HepG2 (cell line): Measurements from ENCODE around the gene FAM193A. TPM values are rescaled to one million over a fixed set of nuclear protein-coding genes. Genes with fewer than 3 reads are reported as not detected.

Experiments
- ATAC-seq: fragments of 200-7000 bp; cut with Tn5 transposase; 3 replicates; pipeline ENCODE4 v1.9.1; 2020; ENCODE audit warnings: mild to moderate bottlenecking, moderate library complexity
- BruUV-seq: library from RNA; stranded (reverse); fragments of 400-500 nt; replicated peaks from 2 replicates; lab custom pipeline; 2021; lab: Mats Ljungman, UMichigan
- CTCF ChIA-PET: fragments of 300-600 bp; formaldehyde crosslinking; extraction: SDS; loops from one replicate; lab custom pipeline; 2021; ENCODE audit warnings: low total read pairs, inconsistent platforms, low intra/inter-chr PET ratio; lab: Yijun Ruan, JAX
- POLR2A ChIA-PET: fragments of 350-600 bp; sonication (Branson Sonifier 250); formaldehyde crosslinking; loops from one replicate; lab custom pipeline; 2020; ENCODE audit warnings: antibody characterized with exemption, inconsistent platforms; lab: Yijun Ruan, JAX
- DNase-seq: peaks from one replicate; pipeline ENCODE4 v3.0.0-alpha.2; 2015; ENCODE audit warnings: low spot score
- FAIRE-seq: peaks from 3 replicates; lab custom pipeline; 2011; peaks lifted over from hg19 to GRCh38; lab: Jason Lieb, UNC
- H2AFZ ChIP-seq: one replicate; pipeline ENCODE4 v1.6.1; 2011; ENCODE audit warnings: low read length, inconsistent platforms
- H3K27ac ChIP-seq: fragments of 300-600 bp; 3 replicates; pipeline ENCODE4 v1.8.0; 2011; ENCODE audit warnings: mixed run types, mild to moderate bottlenecking, mixed read lengths, low read length, inconsistent platforms; ENCODE audit not compliant: insufficient read depth; ENCODE audit errors: extremely low read length
- H3K27me3 ChIP-seq, 2 experiments: fragments of 200-600 bp in 1 of 2; 2 replicates in 1 of 2; 3 replicates in 1 of 2; pipeline versions ENCODE4 v1.6.0 to v1.8.0; 2011; ENCODE audit warnings: low read length in 2 of 2, mild to moderate bottlenecking in 2 of 2, moderate library complexity in 2 of 2, inconsistent platforms in 1 of 2; ENCODE audit not compliant: insufficient read depth in 2 of 2, control insufficient read depth in 1 of 2
- H3K36me3 ChIP-seq, 2 experiments: fragments of 200-600 bp in 1 of 2; replicated peaks in 1 of 2; 2 replicates in 1 of 2; 3 replicates in 1 of 2; pipeline versions ENCODE4 v1.5.1 to v1.8.0; 2011; ENCODE audit warnings: low read length in 2 of 2, inconsistent platforms in 1 of 2; ENCODE audit not compliant: insufficient read depth in 2 of 2, control insufficient read depth in 1 of 2
- H3K4me1 ChIP-seq: 2 replicates; pipeline ENCODE4 v1.5.1; 2012; ENCODE audit warnings: low read length, inconsistent platforms; ENCODE audit not compliant: insufficient read depth
- H3K4me2 ChIP-seq: 2 replicates; pipeline ENCODE4 v1.6.0; 2011; ENCODE audit warnings: low read depth, low read length, inconsistent platforms
- H3K4me3 ChIP-seq, 3 experiments: fragments of 200-600 bp in 1 of 3; sonication (generic), shearing (Covaris generic) in 1 of 3; replicated peaks in 1 of 3; 2 replicates each; pipeline ENCODE4 v1.5.1; 2011 to 2016; ENCODE audit warnings: low read length in 3 of 3, inconsistent platforms in 2 of 3, low read depth in 2 of 3, mild to moderate bottlenecking in 2 of 3, control low read depth in 1 of 3, mixed read lengths in 1 of 3; ENCODE audit not compliant: insufficient read depth in 1 of 3
- H3K79me2 ChIP-seq: one replicate; pipeline ENCODE4 v1.6.1; 2011; ENCODE audit warnings: low read length, inconsistent platforms; ENCODE audit not compliant: insufficient read depth
- H3K9ac ChIP-seq: 2 replicates; pipeline ENCODE4 v1.6.0; 2011; ENCODE audit warnings: mild to moderate bottlenecking, low read depth, low read length, inconsistent platforms; ENCODE audit not compliant: insufficient read depth
- H3K9me3 ChIP-seq: 2 replicates; pipeline ENCODE4 v1.5.1; 2012; ENCODE audit warnings: mild to moderate bottlenecking, low read length
- H4K20me1 ChIP-seq: 2 replicates; pipeline ENCODE4 v1.6.0; 2011; ENCODE audit warnings: inconsistent platforms, mild to moderate bottlenecking, low read length, moderate library complexity; ENCODE audit not compliant: insufficient read depth
- PPARG ChIP-seq: conservative IDR thresholded peaks from 2 replicates; pipeline ENCODE4 v1.6.1; 2016; ENCODE audit warnings: missing biosample characterization, missing genetic modification reagents
- SMARCE1 ChIP-seq: fragments of 450-650 bp; IDR thresholded peaks from 2 replicates; pipeline ENCODE4 v1.6.1; 2017; ENCODE audit warnings: borderline replicate concordance
- TAF1 ChIP-seq: sonication (generic); formaldehyde crosslinking; IDR thresholded peaks from 2 replicates; pipeline ENCODE4 v1.4.0; 2020; ENCODE audit warnings: missing genetic modification reagents
- ZC3H13 ChIP-seq: sonication (generic); formaldehyde crosslinking; IDR thresholded peaks from 2 replicates; pipeline ENCODE4 v1.8.1; 2023; ENCODE audit warnings: mild to moderate bottlenecking, missing genetic modification reagents, moderate library complexity
- ZGPAT ChIP-seq: IDR thresholded peaks from 2 replicates; pipeline ENCODE4 v1.6.1; 2016; ENCODE audit warnings: mild to moderate bottlenecking
- ZNF740 ChIP-seq: sonication (generic); formaldehyde crosslinking; IDR thresholded peaks from 2 replicates; pipeline ENCODE4 v1.4.0; 2020; ENCODE audit warnings: missing genetic modification reagents
- ZSCAN31 ChIP-seq: sonication (generic); formaldehyde crosslinking; IDR thresholded peaks from 2 replicates; pipeline ENCODE4 v1.5.0; 2020; ENCODE audit warnings: low read depth, mild to moderate bottlenecking, missing genetic modification reagents
- WGBS: methylation state at CpG from one replicate; pipeline ENCODE4 v1.1.6; 2017; ENCODE audit warnings: low lambda C conversion rate; 5-methylcytosine and 5-hydroxymethylcytosine counted together
- in situ Hi-C: cut with HindIII; loops from 2 replicates; pipeline ENCODE4 v1.10.0; 2017; ENCODE audit warnings: low pct_unique_long_range_greater_than_20kb; ENCODE audit not compliant: extremely low pct_ligation_motif_present
- intact Hi-C: fragments of 100-400 bp; cut with micrococcal nuclease; formaldehyde crosslinking; loops from one replicate; pipeline ENCODE4 v1.10.0; 2022; ENCODE audit not compliant: unreplicated experiment
- polyA plus RNA-seq, 8 experiments: library from polyadenylated mRNA; depleted of rRNA in 3 of 8; stranded (reverse) in 7 of 8; unstranded in 1 of 8; fragments of >200 nt; fragmentation: Illumina TruSeq in 4 of 8; extraction: Trizol in 4 of 8; gene quantifications; 2 replicates each; pipeline versions ENCODE4 v1.2.1 to v1.2.3, GENCODE V29; 2011 to 2016; ENCODE audit warnings: low read depth in 4 of 8, missing spikeins in 1 of 8, mixed read lengths in 1 of 8; ENCODE audit not compliant: insufficient read depth in 1 of 8
- total RNA-seq, 5 experiments: library from RNA; depleted of rRNA; stranded (reverse); fragments of >200 nt; fragmentation: Illumina TruSeq; extraction: Trizol; gene quantifications; 2 replicates each; pipeline ENCODE4 v1.2.3, GENCODE V29; 2016; ENCODE audit warnings: low read depth in 1 of 5

The FAM193A gene
- total and polyA plus RNA-seq, 2 of the 13 experiments (the other 11 are each of a cell fraction or from before 2014, with no cell fraction given): 5.7 to 8.7 TPM

- in situ Hi-C loops (no loop called here), intact Hi-C loops (no loop called here)
- no peak for ATAC-seq
- 85% methylated on average over 12 of the region's 16 CpGs for WGBS
- POLR2A ChIA-PET: no interaction called here
- DNase-seq: no peak
- peaks cover 1% of the 10 kb centered on the region for H3K79me2 ChIP-seq
- no peaks in the 10 kb centered on the region for H3K9me3 ChIP-seq
- no peak for FAIRE-seq
- no peak overlapping the region for H3K9ac ChIP-seq
- peaks cover 19 to 49% of the 10 kb centered on the region in 2 experiments for H3K36me3 ChIP-seq
- TF ChIP-seq ZSCAN31 (CRISPR knock-in tag) (no peak), ZGPAT (CRISPR knock-in tag) (no peak), ZNF740 (CRISPR knock-in tag) (no peak), ZC3H13 (CRISPR knock-in tag) (no peak), SMARCE1 (no peak), PPARG (CRISPR knock-in tag) (no peak), TAF1 (CRISPR knock-in tag) (no peak)
- CTCF ChIA-PET: no interaction called here
- H3K4me3 ChIP-seq: no peak overlapping the region
- H3K27me3 ChIP-seq: no peaks in the 10 kb centered on the region
- H3K4me1 ChIP-seq: peaks cover 2% of the 10 kb centered on the region; the same call in 1 of the 2 replicates
- no peak overlapping the region for H2AFZ ChIP-seq
- H3K27ac ChIP-seq: no peak overlapping the region
- no TSS peak for BruUV-seq
- no peaks in the 10 kb centered on the region for H4K20me1 ChIP-seq
- no peak overlapping the region for H3K4me2 ChIP-seq
These were observed 210.6 kb downstream of the FAM193A start for GRCh38 chr4:2746891-2747695.
